B cell (primary cell): ENCODE results near the gene HIC2.
"Not testable (repeated sequence)": the region's sequence is repeated elsewhere in the genome, so short reads cannot be mapped to it uniquely, and the experiment has no call there.

ENCODE experiments used
- CTCF ChIP-seq: fragments of 200-600 bp; IDR thresholded peaks from one replicate; pipeline ENCODE4 v1.8.0; 2022; ENCODE audit warnings: antibody characterized with exemption, mild to moderate bottlenecking
- EZH2 ChIP-seq: IDR thresholded peaks from 2 replicates; pipeline ENCODE4 v1.6.1; 2012; ENCODE audit warnings: borderline replicate concordance, low read depth, mild to moderate bottlenecking, moderate library complexity, low read length; ENCODE audit not compliant: insufficient read depth, poor library complexity, severe bottlenecking

- not testable (repeated sequence) for TF ChIP-seq CTCF, EZH2
These were observed 22.6 kb upstream of the HIC2 start for GRCh38 chr22:21394613-21395012.
